NK-92 (cell line): ENCODE data around the gene NFATC4.
"Not testable (repeated sequence)": the region's sequence is repeated elsewhere in the genome, so short reads cannot be mapped to it uniquely, and the experiment has no call there.

Experiments used
- DNase-seq: peaks from one replicate; lab custom pipeline; 2025; ENCODE audit not compliant: unreplicated experiment; lab: John Stamatoyannopoulos, UW

The NFATC4 gene

GRCh38 chr14:24338843-24339242, 29.1 kb upstream of the NFATC4 start:
- DNase-seq, result no peak

- no peak for DNase-seq
Observed at GRCh38 chr14:24339284-24340151, 28.5 kb upstream of the NFATC4 start, which contains the start of gene RIPK3. Gene RIPK3 (minus strand): TSS chr14:24339991. CDS start chr14:24339826, 165 bp downstream.

- no peak for DNase-seq
Observed at GRCh38 chr14:24340606-24341005, 27.4 kb upstream of the NFATC4 start.

- DNase-seq, result no peak
Observed at GRCh38 chr14:24342889-24343288, 25.1 kb upstream of the NFATC4 start.

- no peak for DNase-seq
Observed at GRCh38 chr14:24343795-24344660, 24.0 kb upstream of the NFATC4 start.

- no peak for DNase-seq
Observed at GRCh38 chr14:24347134-24347533, 20.9 kb upstream of the NFATC4 start.

- no peak for DNase-seq
Observed at GRCh38 chr14:24348186-24348585, 19.8 kb upstream of the NFATC4 start.

GRCh38 chr14:24349742-24350141, 18.2 kb upstream of the NFATC4 start:
- no peak for DNase-seq

GRCh38 chr14:24351517-24351916, 16.5 kb upstream of the NFATC4 start:
- no peak for DNase-seq

- no peak for DNase-seq
Observed at GRCh38 chr14:24353559-24354481, 14.2 kb upstream of the NFATC4 start.

- DNase-seq, result not testable (repeated sequence)
Observed at GRCh38 chr14:24354482-24354825, 13.5 kb upstream of the NFATC4 start.

GRCh38 chr14:24355009-24355408, 13.0 kb upstream of the NFATC4 start:
- DNase-seq, result no peak

GRCh38 chr14:24356208-24356607, 11.8 kb upstream of the NFATC4 start:
- DNase-seq, result no peak

- no peak for DNase-seq
Observed at GRCh38 chr14:24360281-24360680, 7.7 kb upstream of the NFATC4 start.

- DNase-seq, result no peak
Observed at GRCh38 chr14:24361326-24361725, 6.7 kb upstream of the NFATC4 start.

- DNase-seq, result no peak
Observed at GRCh38 chr14:24362241-24362960, 5.6 kb upstream of the NFATC4 start.

GRCh38 chr14:24363401-24363800, 4.6 kb upstream of the NFATC4 start:
- DNase-seq, result no peak

GRCh38 chr14:24364841-24365240, 3.1 kb upstream of the NFATC4 start:
- no peak for DNase-seq

- DNase-seq, result no peak
Observed at GRCh38 chr14:24365600-24366412, 2.2 kb upstream of the NFATC4 start.

GRCh38 chr14:24366413-24366720, 1.6 kb upstream of the NFATC4 start:
- no peak for DNase-seq
